IMR-90 (cell line): ENCODE measurements around the gene CREB5.

Experiments
- CTCF ChIP-seq: conservative IDR thresholded peaks from 2 replicates; pipeline ENCODE4 v1.5.1; 2012; ENCODE audit warnings: mild to moderate bottlenecking, low read depth, low read length, improper control_type of control experiment
- POLR2A ChIP-seq: IDR thresholded peaks from 2 replicates; pipeline ENCODE4 v1.6.1; 2012; ENCODE audit warnings: mild to moderate bottlenecking, low read depth, low read length

- no peak for TF ChIP-seq CTCF
- no peak for TF ChIP-seq POLR2A
Observed at GRCh38 chr7:28517606-28518005, 105.3 kb downstream of the CREB5 start.
